Activated CD4-positive, alpha-beta T cell treated with anti-CD3 and anti-CD28 coated beads, Interleukin-2, amount 10 ng/mL, durations not matched to agents 24 days and 14 days (primary cell): Measurements from ENCODE around the gene RNF113A. TPM values are rescaled to one million over a fixed set of nuclear protein-coding genes. Genes with fewer than 3 reads are reported as not detected.
"Not testable (repeated sequence)": the region's sequence is repeated elsewhere in the genome, so short reads cannot be mapped to it uniquely, and the experiment has no call there.

Experiments used
- DNase-seq: peaks from one replicate; pipeline ENCODE4 v3.0.0; 2022
- H3K27ac Mint-ChIP-seq: one replicate; pipeline ENCODE4 v1.8.0; 2022; ENCODE audit warnings: mild to moderate bottlenecking, mixed read lengths
- H3K27me3 Mint-ChIP-seq: one replicate; pipeline ENCODE4 v1.8.0; 2022; ENCODE audit warnings: mixed read lengths
- H3K36me3 Mint-ChIP-seq: one replicate; pipeline ENCODE4 v1.8.0; 2022; ENCODE audit warnings: low read depth, mild to moderate bottlenecking, mixed read lengths
- H3K4me1 Mint-ChIP-seq: one replicate; pipeline ENCODE4 v1.8.0; 2021; ENCODE audit warnings: mixed read lengths
- H3K4me3 Mint-ChIP-seq: one replicate; pipeline ENCODE4 v1.8.0; 2022; ENCODE audit warnings: mild to moderate bottlenecking, moderate library complexity, mixed read lengths
- H3K9me3 Mint-ChIP-seq: one replicate; pipeline ENCODE4 v1.8.0; 2021; ENCODE audit warnings: mixed read lengths
- intact Hi-C: fragments of 100-400 bp; cut with micrococcal nuclease; formaldehyde crosslinking; loops from one replicate; pipeline ENCODE4 v1.15.1; 2023
- total RNA-seq: library from RNA; stranded (reverse); gene quantifications from 2 replicates; pipeline ENCODE4 v1.2.3, GENCODE V29; 2022

The RNF113A gene
- total RNA-seq, 1 donor from 2014 or later = 26.7 TPM

GRCh38 chrX:119880552-119881437 lies 9.3 kb upstream of the RNF113A start:
- Mint-ChIP-seq H3K27ac (peak overlapping the region; percentile 41), H3K27me3 (no peaks in the 10 kb centered on the region), H3K9me3 (no peaks in the 10 kb centered on the region), H3K4me1 (peaks cover 10% of the 10 kb centered on the region), H3K4me3 (no peak overlapping the region), H3K36me3 (peaks cover 17% of the 10 kb centered on the region)
- intact Hi-C loops = loop anchor here (1.0 to 10.0 kb wide), 5 partner anchors 9 to 393 kb away; partner anchors contain the start of genes NDUFA1, RNF113A, RPL39 and UBE2A
- peak; percentile 77 for DNase-seq

- H3K27ac Mint-ChIP-seq = peak overlapping the region; percentile 41
- intact Hi-C loops = loop anchor here (1.0 to 10.0 kb wide), 5 partner anchors 9 to 393 kb away; partner anchors contain the start of genes NDUFA1, RNF113A, RPL39 and UBE2A
These were observed 8.5 kb upstream of the RNF113A start for GRCh38 chrX:119880076-119880475.

GRCh38 chrX:119878740-119879139 lies 7.2 kb upstream of the RNF113A start:
- Mint-ChIP-seq H3K36me3 (peaks cover 21% of the 10 kb centered on the region), H3K27ac (no peak overlapping the region), H3K27me3 (no peaks in the 10 kb centered on the region), H3K4me1 (peaks cover 10% of the 10 kb centered on the region), H3K9me3 (no peaks in the 10 kb centered on the region), H3K4me3 (no peak overlapping the region)
- DNase-seq = no peak
- intact Hi-C loops = no loop called here

More at GRCh38 chrX:119880076-119880475, 8.5 kb upstream of the RNF113A start:
- peaks cover 10% of the 10 kb centered on the region for H3K4me1 Mint-ChIP-seq
- H3K27me3 Mint-ChIP-seq = no peaks in the 10 kb centered on the region
- H3K9me3 Mint-ChIP-seq = no peaks in the 10 kb centered on the region
- H3K4me3 Mint-ChIP-seq = no peak overlapping the region
- peaks cover 18% of the 10 kb centered on the region for H3K36me3 Mint-ChIP-seq
- DNase-seq = peak; percentile 58

- H3K36me3 Mint-ChIP-seq = peaks cover 19% of the 10 kb centered on the region
- H3K9me3 Mint-ChIP-seq = no peaks in the 10 kb centered on the region
- H3K4me1 Mint-ChIP-seq = peaks cover 5% of the 10 kb centered on the region
- H3K27ac Mint-ChIP-seq = peak overlapping the region; percentile 99
- intact Hi-C loops = loop anchor here (1.0 to 2.0 kb wide), 6 partner anchors 9 to 178 kb away; partner anchors contain the start of genes NKAP, RPL39 and SEPTIN6
- DNase-seq = no peak
- H3K4me3 Mint-ChIP-seq = peak overlapping the region; percentile 98
- no peaks in the 10 kb centered on the region for H3K27me3 Mint-ChIP-seq
These were observed 311 bp downstream of the RNF113A start for GRCh38 chrX:119871245-119871598.

GRCh38 chrX:119870626-119871131 lies 854 bp downstream of the RNF113A start:
- Mint-ChIP-seq H3K4me3 (peak overlapping the region; percentile 98), H3K36me3 (peaks cover 14% of the 10 kb centered on the region), H3K27me3 (no peaks in the 10 kb centered on the region), H3K4me1 (peaks cover 5% of the 10 kb centered on the region), H3K27ac (peak overlapping the region; percentile 99), H3K9me3 (no peaks in the 10 kb centered on the region)
- intact Hi-C loops = loop anchor here (1.0 to 2.0 kb wide), 6 partner anchors 10 to 178 kb away; partner anchors contain the start of genes NKAP, RPL39 and SEPTIN6
- DNase-seq = peak; percentile 77

GRCh38 chrX:119853444-119853843 lies 18.1 kb downstream of the RNF113A start:
- DNase-seq = no peak
- Mint-ChIP-seq H3K4me3 (peak overlapping the region; percentile 99), H3K4me1 (peaks cover 13% of the 10 kb centered on the region), H3K27ac (no peak overlapping the region), H3K36me3 (peaks cover 16% of the 10 kb centered on the region), H3K9me3 (no peaks in the 10 kb centered on the region), H3K27me3 (no peaks in the 10 kb centered on the region)
- intact Hi-C loops = loop anchor here (1.0 kb wide), 2 partner anchors 18 to 62 kb away; partner anchors contain the start of genes NDUFA1, RNF113A and RPL39

- Mint-ChIP-seq H3K36me3 (peaks cover 19% of the 10 kb centered on the region), H3K27me3 (no peaks in the 10 kb centered on the region), H3K4me1 (peaks cover 11% of the 10 kb centered on the region), H3K9me3 (no peaks in the 10 kb centered on the region), H3K27ac (peak within 1 kb of the TSS; percentile 97), H3K4me3 (peak within 1 kb of the TSS; percentile 99)
- intact Hi-C loops = loop anchor here (1.0 kb wide), 2 partner anchors 19 to 61 kb away; partner anchors contain the start of genes NDUFA1, RNF113A and RPL39
- DNase-seq = peak; percentile 97
These were observed 18.9 kb downstream of the RNF113A start, which contains the start of gene UPF3B for GRCh38 chrX:119852382-119853353. TSS of gene UPF3B (minus strand) at chrX:119852963. CDS start at chrX:119852928, 35 bp downstream.

GRCh38 chrX:119833905-119834304 lies 37.6 kb downstream of the RNF113A start:
- no peak for DNase-seq
- peaks cover 50% of the 10 kb centered on the region for H3K36me3 Mint-ChIP-seq
- H3K4me1 Mint-ChIP-seq = no peaks in the 10 kb centered on the region
- H3K27me3 Mint-ChIP-seq = no peaks in the 10 kb centered on the region
- no peak overlapping the region for H3K4me3 Mint-ChIP-seq
- H3K9me3 Mint-ChIP-seq = no peaks in the 10 kb centered on the region
- H3K27ac Mint-ChIP-seq = no peak overlapping the region
- intact Hi-C loops = no loop called here

GRCh38 chrX:119828446-119828845 lies 43.1 kb downstream of the RNF113A start:
- peaks cover 2% of the 10 kb centered on the region for H3K4me1 Mint-ChIP-seq
- no peak for DNase-seq
- H3K27ac Mint-ChIP-seq = no peak overlapping the region
- H3K4me3 Mint-ChIP-seq = no peak overlapping the region
- H3K9me3 Mint-ChIP-seq = no peaks in the 10 kb centered on the region
- no peaks in the 10 kb centered on the region for H3K27me3 Mint-ChIP-seq
- peaks cover 22% of the 10 kb centered on the region for H3K36me3 Mint-ChIP-seq
- intact Hi-C loops = no loop called here

- intact Hi-C loops = loop anchor here (2.0 kb wide), 2 partner anchors 36 to 70 kb away; partner anchors contain the start of gene RPL39
- Mint-ChIP-seq H3K36me3 (peaks cover 18% of the 10 kb centered on the region), H3K4me1 (peaks cover 4% of the 10 kb centered on the region), H3K27ac (peak overlapping the region; percentile 45), H3K4me3 (no peak overlapping the region), H3K9me3 (no peaks in the 10 kb centered on the region), H3K27me3 (no peaks in the 10 kb centered on the region)
- peak; percentile 63 for DNase-seq
These were observed 45.1 kb downstream of the RNF113A start for GRCh38 chrX:119826399-119826959.

GRCh38 chrX:119824221-119824620 lies 47.3 kb downstream of the RNF113A start:
- H3K27me3 Mint-ChIP-seq, H3K4me3 Mint-ChIP-seq, H3K4me1 Mint-ChIP-seq, DNase-seq, H3K36me3 Mint-ChIP-seq, H3K27ac Mint-ChIP-seq, H3K9me3 Mint-ChIP-seq, intact Hi-C loops: not testable (repeated sequence)

GRCh38 chrX:119821703-119822102 lies 49.8 kb downstream of the RNF113A start:
- H3K9me3 Mint-ChIP-seq, H3K27me3 Mint-ChIP-seq, H3K4me1 Mint-ChIP-seq, intact Hi-C loops, H3K36me3 Mint-ChIP-seq: not testable (repeated sequence)
- peak overlapping the region; percentile 91 for H3K27ac Mint-ChIP-seq
- peak overlapping the region; percentile 69 for H3K4me3 Mint-ChIP-seq
- peak; percentile 75 for DNase-seq
